ENCODE data around the gene PRODH2. TPM values are rescaled to one million over a fixed set of nuclear protein-coding genes. Genes with fewer than 3 reads are reported as not detected.

The PRODH2 gene
- total RNA-seq, 1 donor from 2014 or later: not detected

DNA sequence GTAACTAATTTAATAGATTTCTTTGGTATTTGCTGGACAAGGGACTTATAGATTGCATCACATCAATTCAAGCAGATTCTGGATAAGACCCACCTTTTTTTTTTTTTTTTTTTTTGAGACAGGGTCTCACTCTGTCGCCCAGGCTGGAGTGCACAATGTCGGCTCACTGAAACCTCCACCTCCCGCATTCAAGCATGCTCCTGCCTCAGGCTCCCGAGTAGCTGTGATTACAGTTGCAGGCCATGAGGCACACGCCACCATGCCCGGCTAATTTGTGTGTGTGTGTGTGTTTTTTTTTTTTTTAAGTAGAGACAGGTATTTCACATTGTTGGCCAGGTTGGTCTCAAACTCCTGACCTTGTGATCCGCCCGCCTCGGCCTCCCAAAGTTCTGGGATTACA, 4.2 kb upstream of the PRODH2 start:
- no peaks in the 10 kb centered on the region for H3K36me3 ChIP-seq (ENCODE audit: control insufficient read depth, insufficient read depth, low read length)
- peaks cover 12% of the 10 kb centered on the region for H3K27me3 ChIP-seq (ENCODE audit: control insufficient read depth, insufficient read depth, low read length)
- no peak overlapping the region for H3K4me3 ChIP-seq (ENCODE audit: low read depth, low read length)
- no peak for DNase-seq (ENCODE audit: low read depth)
- TF ChIP-seq, protein P1, sequence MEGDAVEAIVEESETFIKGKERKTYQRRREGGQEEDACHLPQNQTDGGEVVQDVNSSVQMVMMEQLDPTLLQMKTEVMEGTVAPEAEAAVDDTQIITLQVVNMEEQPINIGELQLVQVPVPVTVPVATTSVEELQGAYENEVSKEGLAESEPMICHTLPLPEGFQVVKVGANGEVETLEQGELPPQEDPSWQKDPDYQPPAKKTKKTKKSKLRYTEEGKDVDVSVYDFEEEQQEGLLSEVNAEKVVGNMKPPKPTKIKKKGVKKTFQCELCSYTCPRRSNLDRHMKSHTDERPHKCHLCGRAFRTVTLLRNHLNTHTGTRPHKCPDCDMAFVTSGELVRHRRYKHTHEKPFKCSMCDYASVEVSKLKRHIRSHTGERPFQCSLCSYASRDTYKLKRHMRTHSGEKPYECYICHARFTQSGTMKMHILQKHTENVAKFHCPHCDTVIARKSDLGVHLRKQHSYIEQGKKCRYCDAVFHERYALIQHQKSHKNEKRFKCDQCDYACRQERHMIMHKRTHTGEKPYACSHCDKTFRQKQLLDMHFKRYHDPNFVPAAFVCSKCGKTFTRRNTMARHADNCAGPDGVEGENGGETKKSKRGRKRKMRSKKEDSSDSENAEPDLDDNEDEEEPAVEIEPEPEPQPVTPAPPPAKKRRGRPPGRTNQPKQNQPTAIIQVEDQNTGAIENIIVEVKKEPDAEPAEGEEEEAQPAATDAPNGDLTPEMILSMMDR (IDR thresholded peaks at IDR 0.05; ENCODE audit: insufficient read depth, low read length, poor library complexity, severe bottlenecking): no peak

DNA sequence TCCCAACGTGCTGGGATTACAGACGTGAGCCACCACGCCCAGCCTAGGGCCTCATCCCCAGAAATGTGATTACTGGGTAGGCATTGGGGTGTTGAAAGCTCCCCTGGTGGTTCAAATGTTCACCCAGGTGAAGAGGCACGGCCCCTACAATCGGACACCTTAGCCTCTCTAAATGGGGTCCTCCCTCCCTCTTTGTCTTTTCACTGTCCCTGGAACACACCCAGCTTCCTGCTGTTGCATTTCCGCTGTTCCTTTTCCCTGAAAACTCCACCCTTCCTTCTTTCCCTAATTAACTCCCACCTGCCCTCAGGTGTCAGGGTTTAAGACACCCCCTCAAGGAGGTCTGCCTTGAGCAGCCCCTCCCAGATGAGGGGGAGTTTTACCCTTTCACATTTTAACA, 3.6 kb upstream of the PRODH2 start:
- Histone ChIP-seq H3K36me3 (ENCODE audit: control insufficient read depth, insufficient read depth, low read length) (no peaks in the 10 kb centered on the region), H3K4me3 (ENCODE audit: low read depth, low read length) (no peak overlapping the region), H3K27me3 (ENCODE audit: control insufficient read depth, insufficient read depth, low read length) (peaks cover 12% of the 10 kb centered on the region)
- DNase-seq (ENCODE audit: low read depth): no peak
- TF ChIP-seq, protein P1 (IDR thresholded peaks at IDR 0.05; ENCODE audit: insufficient read depth, low read length, poor library complexity, severe bottlenecking): no peak

DNA sequence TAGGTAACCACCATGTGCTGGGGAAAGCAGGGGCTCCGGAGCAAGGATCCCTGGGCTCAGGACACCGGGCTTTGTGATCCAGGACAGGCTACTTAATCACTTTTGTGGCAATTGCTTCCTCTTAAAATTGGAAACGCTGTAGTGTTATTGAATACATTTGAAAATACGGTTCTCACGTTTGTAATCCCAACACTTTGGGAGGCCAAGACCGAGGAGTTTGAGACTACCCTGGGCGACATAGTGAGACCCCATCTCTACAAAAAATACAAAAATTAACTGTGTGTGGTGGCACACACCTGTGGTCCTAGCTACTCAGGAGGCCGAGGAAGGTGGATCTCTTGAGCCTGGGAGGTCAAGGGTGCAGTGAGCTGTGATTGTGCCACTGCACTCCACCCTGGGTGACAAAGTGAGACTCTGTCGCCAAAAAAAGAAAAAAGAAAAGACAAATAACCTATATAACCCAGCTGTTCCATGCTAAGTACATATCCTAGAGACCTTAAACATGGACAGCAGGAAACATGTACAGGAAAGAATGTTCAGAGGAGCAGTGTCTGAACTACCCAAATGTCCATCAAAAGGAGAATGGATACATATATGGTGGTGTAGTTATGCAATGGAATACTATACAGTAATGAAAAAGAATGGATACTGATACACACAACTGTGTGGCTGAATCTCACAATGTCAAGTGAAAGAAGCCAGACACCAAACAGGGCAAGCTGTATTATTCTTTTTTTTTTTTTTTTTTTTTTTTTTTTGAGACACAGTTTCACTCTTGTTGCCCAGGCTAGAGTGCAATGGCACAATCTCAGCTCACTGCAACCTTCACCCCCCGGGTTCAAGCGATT, 622 bp upstream of the PRODH2 start:
- Histone ChIP-seq H3K4me3 (ENCODE audit: low read depth, low read length) (no peak overlapping the region), H3K27me3 (ENCODE audit: control insufficient read depth, insufficient read depth, low read length) (peaks cover 8% of the 10 kb centered on the region), H3K36me3 (ENCODE audit: control insufficient read depth, insufficient read depth, low read length) (no peaks in the 10 kb centered on the region)
- TF ChIP-seq, protein P1 (IDR thresholded peaks at IDR 0.05; ENCODE audit: insufficient read depth, low read length, poor library complexity, severe bottlenecking): no peak
- DNase-seq (ENCODE audit: low read depth): no peak

DNA sequence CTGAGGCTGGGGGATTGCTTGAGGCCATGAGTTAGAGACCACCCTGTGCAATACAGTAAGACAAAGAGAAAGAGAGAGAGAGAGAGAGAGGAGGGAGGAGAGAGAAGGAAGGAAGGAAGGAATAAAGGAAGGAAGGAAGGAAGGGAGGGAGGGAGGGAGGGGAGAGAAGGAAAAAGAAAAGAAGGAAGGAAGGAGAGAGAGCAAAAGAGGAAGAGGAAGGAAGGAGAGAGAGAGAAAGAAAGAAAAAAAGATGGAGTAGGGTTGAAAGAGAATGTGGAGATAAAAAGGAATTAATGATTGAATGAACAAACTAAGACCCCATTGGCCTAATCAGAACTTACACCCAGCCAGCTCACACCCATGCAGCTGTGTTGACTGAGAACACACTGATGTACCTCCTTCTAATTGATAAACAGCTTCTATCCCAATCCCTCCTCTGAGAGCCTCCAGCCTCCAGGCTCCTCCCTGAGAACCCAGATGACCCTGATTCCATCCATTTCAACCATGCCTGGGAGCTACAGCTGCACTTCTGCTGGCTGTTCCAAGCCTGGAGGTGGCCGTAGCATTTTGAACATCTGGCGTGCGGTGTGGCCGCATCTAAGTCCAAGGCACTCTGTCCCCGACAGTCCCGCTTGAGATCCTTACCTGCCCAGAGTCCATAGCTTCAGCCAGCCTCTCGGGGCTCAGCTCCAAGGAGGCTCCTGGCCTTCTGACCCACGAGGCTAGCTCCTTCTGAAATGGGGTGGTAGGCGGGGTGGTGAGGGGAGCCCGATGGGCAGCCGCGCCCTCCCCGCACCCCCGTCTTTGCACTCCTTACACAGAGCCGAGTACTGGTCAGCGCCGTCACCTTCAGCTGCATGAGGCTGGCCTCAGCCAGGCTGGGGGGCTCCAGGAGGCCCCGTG, 1.1 kb downstream of the PRODH2 start:
- DNase-seq (ENCODE audit: low read depth): no peak
- TF ChIP-seq, protein P1 (IDR thresholded peaks at IDR 0.05; ENCODE audit: insufficient read depth, low read length, poor library complexity, severe bottlenecking): no peak
- no peaks in the 10 kb centered on the region for H3K36me3 ChIP-seq (ENCODE audit: control insufficient read depth, insufficient read depth, low read length)
- peaks cover 8% of the 10 kb centered on the region for H3K27me3 ChIP-seq (ENCODE audit: control insufficient read depth, insufficient read depth, low read length)
- H3K4me3 ChIP-seq (ENCODE audit: low read depth, low read length): no peak overlapping the region

DNA sequence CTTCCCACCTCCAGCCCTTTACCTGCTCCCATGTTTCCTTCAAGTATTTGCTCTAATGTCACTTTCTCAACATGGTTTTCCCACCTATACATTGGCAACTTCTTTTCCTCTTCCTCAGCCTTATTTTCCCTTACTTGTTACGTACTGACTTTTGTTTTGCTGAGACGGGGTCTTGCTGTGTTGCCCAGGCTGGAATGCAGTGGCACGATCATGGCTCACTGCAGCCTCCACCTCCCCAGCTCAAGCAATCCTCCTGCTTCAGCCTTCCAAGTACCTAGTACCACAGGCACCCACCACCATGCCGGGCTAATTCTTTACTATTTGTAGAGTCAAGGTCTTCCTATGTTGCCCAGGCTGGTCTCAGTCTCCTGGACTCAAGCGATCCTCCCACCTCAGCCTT, 5.0 kb downstream of the PRODH2 start:
- peaks cover 6% of the 10 kb centered on the region for H3K27me3 ChIP-seq (ENCODE audit: control insufficient read depth, insufficient read depth, low read length)
- no peak for DNase-seq (ENCODE audit: low read depth)
- TF ChIP-seq, protein P1 (IDR thresholded peaks at IDR 0.05; ENCODE audit: insufficient read depth, low read length, poor library complexity, severe bottlenecking): no peak
- H3K4me3 ChIP-seq (ENCODE audit: low read depth, low read length): no peak overlapping the region
- no peaks in the 10 kb centered on the region for H3K36me3 ChIP-seq (ENCODE audit: control insufficient read depth, insufficient read depth, low read length)

Measured in kidney epithelial cell (primary cell).